HG03108 (cell line): Measurements from ENCODE around the gene HOXD4.

Experiments
- ATAC-seq: cut with Tn5 transposase; IDR thresholded peaks from one replicate; pipeline ENCODE4 v1.9.1; 2021; ENCODE audit warnings: moderate library complexity; ENCODE audit not compliant: unreplicated experiment

Gene HOXD4

DNA sequence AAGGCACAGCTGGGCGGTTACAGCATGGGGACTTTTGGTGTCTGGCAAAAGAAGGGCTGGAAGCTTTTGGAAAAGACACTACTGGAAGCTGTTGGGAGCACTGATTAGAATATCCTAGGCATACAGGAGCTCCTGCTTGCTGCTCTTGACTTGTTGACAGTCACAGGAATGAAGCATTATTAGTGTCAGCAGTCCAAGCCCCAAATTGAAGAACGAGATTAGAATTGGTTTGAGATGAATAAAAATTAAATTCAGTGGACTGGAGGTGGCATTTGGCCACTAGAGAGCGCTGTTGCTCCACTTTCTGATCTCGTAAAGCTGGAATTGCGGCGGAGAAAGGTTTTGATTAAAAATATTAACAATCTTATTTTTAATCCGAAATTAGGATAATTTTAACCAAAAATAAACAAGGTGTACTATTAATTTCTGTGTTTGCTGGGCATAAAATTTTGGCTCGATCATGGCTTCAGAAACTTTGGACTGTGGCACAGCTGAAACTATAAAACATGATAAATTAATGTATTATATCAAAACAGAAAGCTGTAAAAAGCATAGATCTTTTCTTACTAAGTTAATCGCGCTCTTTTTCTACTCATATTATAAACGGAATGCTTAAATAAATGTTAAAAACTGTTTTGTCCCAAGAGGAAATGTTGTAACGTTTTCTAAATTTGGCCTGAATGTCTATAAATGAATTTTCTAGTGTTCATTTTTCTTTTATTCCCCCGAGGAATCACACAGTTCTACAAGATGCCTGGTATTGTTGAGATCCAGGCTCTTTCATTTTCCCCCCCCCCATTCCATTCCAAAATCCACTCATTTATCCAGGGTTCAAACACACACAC, 24.2 kb upstream of the HOXD4 start:
- ATAC-seq: no peak

DNA sequence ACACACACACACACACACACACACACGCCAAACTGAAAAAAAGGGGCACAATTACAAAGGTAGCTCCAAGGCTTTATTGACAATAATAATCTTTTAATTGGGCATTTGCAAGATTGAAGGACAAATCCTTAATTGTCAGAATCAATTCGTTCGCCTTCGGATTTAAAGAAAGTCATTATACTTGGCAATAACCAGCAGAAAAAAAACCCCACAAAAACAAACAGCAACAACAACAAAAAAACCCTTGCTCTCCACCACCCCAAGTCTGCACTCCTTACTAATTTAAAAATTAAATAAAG, 23.6 kb upstream of the HOXD4 start:
- no peak for ATAC-seq

DNA sequence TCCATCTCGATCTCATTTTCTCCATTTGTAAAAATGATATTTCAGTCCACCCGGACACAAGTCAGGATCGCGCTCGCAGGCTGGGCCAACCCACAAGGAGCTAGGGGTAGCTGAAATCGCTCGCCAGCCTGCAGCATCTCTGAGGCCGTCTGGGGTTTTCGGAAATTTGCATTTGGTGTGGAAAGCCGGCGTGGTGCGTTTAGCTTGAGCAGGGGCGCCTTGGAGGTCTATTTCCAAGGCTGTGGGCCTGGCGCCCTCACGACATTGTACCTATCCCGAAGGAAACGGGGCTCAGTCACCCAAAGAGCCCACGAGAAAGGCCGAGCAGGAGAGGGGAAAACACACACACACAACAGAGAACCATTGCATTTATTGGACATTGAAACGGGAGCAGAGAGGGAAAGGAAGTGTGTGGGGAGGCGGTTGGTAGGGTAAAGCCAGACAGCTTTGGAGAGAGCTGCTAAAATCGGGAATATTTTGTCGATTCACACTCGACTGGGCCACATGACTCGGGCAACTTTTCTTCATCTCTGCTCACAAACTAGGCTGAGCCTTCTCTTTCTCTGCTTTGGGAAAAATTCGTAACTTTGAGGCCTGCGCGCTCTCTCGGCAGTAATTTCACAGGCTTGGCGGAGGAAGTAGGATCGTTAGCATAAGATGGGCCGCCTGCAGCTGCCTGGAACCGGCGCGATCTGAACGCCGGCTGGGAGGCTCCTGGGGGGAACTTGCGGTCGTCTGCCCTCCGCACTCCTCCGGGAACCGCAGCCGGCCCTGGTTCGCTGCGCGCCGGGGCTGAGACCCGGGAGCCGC, 23.0 kb upstream of the HOXD4 start:
- no peak for ATAC-seq

DNA sequence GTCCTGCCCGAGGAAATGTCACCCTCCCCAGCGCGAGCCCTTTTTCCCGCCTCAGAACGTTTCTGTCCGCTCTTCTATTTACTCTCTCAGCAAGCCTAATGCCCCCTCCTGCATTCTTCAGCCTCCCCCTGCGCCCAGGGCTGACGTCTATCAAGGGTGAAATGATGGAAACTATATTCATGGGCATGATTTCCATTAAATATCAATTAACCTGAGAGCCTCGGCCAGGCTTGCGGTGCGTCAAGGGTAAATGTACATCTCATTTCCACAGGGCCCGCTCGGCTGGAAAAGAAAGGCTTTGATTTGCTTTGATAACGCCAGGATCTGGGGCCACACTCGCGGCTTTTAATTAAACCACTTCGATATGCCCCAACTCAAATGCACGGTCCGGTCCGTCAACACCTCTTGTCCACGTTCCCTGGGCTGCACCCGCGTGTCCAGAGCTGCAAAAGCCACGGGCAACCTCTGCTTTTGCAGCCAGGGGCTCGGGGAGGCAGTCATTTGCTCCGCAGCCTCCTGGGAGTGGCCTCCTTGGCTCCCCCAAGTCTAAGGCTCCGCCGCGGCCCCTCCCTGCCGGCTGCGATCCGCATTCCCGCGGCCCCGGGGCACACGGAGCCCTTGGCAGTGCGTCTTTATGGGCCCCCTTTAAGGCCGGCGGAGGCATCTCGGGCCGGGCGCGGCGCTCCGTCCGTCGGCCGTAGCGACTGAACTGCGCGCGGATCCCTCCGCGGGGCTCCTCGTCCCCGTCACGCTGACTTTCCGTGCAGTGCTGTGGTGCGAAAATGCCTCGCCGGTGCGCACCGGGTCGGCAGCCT, 22.2 kb upstream of the HOXD4 start, which contains the start of gene HOXD8:
Gene HOXD8, plus strand, starts transcription at position 724 of the 815 bp plus-strand sequence. CDS start 662 bp downstream, outside the sequence.
- no peak for ATAC-seq

DNA sequence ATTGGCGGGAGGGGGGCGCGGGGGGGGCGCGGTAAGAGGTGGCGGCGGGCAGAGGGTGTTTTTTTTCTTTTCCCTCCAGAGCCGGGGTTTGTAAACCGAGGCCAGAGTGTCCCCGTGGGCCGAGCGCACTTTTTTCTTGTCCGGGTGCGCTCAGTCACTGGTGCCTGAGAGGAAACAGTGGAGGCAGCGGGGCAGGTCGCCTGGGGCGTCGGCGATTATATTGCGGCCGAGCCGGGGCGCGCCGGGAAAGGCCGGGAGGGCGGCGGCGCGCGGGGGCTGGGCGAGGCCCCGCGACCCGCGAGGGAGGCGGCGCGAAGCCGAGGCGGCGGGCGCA, 21.6 kb upstream of the HOXD4 start:
- no peak for ATAC-seq

DNA sequence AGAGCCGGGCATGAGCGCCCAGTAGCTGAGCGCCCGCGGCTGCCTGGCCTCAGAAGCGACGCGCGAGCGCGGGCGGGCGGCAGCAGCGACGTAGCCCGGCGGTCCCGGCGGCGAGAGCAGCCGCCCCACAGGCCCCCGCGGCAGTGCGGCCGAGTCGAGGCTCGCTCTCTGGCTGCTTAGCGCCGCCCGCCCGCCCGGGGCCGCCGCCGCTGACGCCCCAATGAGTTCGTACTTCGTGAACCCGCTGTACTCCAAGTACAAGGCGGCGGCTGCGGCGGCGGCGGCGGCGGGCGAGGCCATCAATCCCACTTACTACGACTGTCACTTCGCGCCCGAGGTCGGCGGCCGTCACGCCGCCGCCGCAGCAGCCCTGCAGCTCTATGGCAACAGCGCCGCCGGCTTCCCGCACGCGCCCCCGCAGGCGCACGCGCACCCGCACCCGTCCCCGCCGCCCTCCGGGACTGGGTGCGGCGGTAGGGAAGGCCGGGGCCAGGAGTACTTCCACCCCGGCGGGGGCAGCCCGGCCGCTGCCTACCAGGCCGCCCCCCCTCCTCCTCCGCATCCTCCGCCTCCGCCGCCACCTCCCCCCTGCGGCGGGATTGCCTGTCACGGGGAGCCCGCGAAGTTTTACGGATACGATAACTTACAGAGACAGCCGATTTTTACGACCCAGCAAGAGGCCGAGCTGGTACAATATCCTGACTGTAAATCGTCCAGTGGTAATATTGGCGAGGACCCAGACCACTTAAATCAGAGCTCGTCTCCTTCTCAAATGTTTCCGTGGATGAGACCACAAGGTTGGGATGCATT, 21.0 kb upstream of the HOXD4 start:
- ATAC-seq: no peak

DNA sequence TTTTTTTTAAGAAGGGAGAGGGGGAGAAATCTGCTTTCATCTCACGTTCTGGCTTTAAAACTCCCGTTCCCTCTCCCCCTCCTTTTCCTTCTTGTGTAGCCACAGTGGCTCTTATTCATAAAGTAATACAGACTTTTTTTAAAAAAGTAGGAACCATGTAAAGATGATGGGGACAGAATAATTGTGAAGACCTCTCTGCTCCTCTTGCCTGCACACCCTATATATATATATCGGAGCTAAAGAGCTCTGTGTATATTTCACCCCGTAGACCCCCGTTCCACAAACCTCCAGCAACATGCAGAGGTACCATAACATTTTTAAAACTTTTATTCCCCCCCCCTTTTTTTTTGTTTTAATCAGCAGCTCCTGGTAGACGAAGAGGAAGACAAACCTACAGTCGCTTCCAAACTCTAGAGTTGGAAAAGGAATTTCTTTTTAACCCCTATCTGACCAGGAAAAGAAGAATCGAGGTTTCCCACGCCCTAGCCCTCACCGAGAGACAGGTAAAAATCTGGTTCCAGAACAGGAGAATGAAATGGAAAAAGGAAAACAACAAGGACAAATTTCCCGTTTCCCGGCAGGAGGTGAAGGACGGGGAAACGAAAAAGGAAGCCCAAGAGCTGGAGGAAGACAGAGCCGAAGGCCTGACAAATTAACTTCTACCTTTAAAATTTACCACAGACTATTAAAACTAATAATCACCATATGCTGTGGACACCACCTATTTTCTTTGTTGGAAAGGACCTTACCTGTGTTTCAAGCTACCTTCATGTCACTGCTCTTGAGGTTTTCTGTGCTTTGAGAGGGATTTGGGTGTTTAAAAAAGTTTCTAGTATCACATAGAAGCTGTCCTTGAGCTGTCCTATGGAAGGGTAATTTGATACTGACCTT, 20.1 kb upstream of the HOXD4 start:
- ATAC-seq: no peak

DNA sequence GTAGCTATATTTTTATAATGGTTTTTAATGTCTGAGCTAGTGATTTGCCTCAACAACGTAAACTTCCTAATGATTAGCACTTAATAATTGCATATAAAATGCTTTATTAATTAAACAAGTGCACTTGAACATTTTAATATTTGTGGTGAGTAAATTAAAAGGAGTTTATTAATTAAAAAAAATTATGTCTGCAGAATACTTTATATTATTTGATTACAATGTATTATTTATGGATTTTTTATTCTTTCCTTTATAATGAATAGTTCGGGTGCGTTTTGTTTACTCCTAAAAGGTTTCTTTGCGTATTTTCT, 19.5 kb upstream of the HOXD4 start:
- no peak for ATAC-seq

DNA sequence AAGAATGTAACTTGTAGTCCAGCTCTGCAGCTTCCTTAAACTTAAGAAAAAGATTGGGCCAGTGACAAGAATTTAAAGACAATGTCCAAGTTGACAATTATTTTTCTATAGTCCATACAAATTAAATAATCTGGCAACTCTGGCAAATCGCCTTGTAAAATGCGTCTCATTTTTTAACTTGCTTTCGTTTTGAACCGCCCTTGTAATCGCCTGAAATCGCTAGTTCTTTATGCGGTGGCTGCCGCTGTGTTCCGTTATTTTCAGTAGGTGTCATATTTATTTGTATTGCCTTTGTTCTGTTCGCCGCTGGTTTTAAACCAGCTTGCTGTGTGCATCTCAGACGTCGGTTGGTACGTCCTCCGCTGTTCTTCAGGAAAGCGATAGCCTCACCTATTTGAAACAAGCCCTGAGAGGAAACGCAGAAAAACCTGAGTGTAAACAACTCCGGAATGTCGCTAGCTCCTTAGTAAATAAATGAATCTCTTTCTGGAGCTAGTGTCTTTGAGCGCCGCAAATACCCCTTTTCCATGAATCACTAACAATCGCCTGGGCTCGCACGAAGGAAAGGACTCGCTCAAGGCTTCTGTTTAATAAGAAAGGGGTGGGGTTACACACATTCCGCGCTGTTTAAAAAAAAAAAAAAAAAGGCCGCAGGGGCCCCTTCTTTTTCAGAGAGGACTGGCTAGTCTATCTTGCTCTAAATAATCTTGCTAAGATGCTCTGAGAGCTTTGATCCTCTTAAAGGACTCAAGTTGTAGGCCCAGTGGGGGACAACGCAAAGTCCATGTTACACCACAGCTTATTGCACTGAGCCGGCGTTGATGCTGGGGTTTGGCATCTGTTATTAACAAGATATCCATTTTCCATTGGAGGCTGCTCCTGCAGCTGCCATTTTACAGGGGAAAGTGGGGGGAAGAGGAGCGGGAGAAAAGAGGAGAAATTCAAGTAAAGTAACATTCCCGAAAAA, 18.9 kb upstream of the HOXD4 start:
- no peak for ATAC-seq

DNA sequence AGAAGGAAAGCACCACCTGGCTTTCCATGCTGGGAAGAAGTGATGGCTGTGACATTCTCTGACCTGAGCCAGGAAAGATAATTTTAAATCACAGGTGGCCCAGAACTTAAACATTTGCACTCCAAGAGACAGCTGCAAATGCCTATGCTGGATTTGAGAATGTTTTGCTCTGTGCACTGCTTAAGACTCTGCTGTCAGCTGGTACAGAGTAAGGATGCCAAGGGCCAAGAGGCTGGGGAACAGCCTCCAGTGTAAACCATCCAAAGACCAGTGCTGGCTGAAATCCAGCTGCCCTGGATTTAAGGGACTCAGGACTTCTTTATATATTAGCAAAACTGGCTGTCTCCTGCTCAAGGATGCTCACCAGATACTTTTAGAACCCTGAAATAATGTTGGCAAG, 18.0 kb upstream of the HOXD4 start:
- no peak for ATAC-seq

DNA sequence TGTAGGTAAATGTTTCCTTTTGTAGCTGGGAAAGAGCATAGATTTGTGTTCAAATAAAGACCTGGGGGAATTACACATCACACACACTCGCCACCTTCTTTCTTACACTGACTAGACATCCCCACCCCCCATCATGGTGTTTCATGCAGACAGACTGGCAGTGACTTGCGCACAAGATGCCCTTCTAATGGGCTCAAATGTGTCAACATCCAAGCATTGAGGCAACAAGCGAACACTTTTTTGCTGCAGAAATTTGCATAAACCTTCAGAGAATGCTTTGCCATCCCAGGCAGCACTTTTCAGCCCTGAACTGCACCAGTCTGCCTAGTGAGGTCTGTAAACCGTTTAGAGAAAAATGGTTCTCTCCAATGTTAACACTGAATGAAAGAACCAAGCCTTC, 17.3 kb upstream of the HOXD4 start:
- no peak for ATAC-seq

DNA sequence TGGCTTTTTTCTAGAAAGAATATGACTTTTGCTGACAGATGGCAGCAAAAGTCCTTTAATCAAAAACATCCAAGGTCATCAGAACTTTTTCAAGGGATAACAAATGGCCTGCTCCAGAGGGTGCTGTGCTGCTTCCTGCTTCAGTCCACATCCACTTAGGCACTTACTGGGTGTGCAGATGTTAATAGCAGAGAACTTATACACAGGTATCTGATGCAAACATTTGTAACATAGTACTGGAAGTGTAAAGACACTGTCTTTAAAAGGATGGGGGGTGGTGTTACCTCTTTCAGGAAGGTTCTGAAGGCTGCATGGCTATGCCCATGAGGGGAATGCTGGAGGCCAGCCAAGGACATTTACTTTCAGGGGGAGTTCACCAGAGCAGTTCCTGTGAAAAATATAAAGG, 16.3 kb upstream of the HOXD4 start:
- no peak for ATAC-seq

DNA sequence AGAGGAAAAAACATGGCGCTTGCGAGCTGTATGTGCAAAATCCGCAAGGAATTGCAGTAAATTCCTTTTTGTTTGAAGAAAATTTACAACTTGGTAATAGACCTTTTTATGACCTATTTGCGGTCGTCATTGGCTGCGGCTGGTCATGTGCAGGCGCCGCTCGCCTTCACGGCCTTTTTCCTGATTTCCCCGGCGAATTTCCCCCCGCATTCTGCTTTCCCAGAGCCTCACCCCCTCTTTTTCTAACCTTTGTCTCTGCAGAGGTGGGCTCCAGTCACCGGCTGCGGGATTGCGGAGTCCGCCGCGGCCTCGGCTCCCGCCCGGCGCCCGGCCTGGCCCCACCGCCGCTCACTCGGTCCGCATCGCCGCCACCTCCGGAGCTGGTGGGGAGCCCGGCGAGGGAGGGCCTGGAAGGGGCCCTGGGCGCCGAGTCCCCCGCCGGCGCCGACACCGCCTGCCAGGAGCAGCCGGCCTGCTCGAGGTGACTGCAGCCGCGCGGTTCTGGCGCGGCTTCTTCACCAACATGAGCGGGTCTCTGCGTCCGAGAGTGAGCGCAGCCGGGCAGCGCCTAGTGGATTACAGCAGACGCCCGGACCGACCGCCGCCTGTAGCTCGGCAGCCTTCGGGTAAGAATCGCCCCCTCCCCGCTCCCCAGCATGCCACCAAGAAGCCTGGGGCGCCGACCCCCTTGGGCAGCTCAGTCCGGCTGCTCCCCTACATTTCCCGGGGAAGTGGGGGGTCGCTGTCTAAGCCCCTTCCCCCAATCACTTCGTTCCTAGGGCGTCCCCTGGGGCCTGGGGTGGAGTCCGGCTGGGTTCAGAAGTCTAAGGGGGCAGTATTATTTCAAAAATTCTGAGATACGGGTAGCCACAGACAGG, 14.7 kb upstream of the HOXD4 start:
- no peak for ATAC-seq

DNA sequence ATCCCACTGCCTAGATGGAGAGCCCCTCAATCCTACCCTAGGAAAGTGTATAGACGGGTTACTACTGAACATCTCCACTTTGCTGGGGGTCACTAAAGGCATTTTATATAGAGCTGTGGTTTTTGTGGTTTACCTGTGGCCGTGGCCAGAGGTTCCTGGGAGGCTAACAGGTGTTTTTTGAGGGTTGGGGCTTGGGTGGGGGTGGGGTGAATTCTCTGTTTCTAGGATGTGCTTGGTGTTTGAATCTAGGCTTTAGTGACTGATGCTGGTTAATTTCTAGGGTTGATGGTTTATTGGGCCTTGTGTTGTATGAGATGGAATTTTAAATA, 14.1 kb upstream of the HOXD4 start:
- no peak for ATAC-seq

DNA sequence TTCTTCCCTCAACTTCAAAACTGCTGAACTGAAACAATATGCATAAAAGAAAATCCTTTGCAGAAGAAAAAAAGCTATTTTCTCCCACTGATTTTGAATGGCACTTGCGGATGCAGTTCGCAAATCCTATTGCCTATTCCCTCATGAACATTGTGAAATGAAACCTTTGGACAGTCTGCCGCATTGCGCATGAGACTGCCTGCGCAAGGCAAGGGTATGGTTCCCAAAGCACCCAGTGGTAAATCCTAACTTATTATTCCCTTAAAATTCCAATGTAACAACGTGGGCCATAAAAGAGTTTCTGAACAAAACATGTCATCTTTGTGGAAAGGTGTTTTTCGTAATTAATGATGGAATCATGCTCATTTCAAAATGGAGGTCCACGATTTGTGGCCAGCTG, 13.4 kb upstream of the HOXD4 start:
- ATAC-seq: no peak

DNA sequence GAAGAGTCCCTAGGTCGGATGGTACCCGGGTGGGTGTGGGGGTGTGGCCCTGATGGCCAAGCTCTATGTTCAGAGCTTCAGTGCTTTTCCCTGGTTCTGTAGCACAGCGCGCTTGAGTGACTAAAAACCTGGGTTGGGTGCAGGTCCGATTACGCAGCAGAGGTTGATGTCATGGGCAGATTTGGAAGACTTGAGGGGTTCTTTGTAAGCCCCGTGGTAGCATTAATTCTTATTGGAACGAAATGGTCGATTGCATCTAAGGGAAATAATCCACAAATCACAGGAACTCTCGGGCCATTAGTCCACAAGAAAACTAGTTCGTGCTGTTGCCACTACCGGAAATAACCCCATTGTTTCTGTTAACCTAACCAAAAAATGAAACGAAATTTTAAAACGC, 12.8 kb upstream of the HOXD4 start:
- no peak for ATAC-seq

DNA sequence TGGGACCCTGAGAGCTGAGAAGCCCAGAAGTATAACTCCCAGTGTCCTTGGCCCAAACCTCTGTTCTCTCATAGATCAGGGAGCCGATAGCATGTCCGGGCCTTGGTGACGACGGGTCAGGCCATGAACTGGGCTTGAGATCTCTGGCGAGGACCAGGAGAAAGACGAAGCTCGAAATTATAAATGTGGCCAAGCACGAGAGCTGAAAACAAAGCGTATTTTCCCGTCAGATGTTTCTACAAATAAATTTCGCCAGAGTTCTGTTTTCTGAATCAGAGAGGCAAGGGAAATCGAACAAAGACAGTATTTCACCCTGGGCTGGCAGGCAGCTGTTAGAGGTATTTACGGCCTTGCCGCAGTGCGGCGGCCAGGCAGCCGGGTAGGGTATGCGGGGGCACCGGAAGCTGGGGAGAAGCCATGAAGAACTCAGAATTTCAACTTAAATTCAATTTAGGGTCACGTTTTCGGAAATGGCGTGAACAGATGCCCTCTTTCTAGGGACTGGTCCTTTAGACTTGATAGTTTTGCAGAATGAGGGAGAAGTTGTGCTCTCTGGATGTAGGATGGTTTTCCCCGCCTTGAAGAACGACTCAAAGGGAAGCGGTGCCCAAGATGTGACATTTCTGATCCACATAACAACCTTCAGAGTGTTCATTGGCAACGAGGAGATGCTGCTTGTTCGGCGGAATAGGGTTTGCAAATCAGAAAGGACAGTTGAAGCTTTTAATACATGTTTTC, 12.3 kb upstream of the HOXD4 start:
- ATAC-seq: no peak
